Measurements from ENCODE around the gene NUAK1.

Gene NUAK1

GRCh38 chr12:106138633-106139421, at the start of gene NUAK1:
Gene NUAK1, minus strand, starts transcription at chr12:106138954. Its CDS starts 301 bp downstream, at chr12:106138653.
- FAIRE-seq = no peak

- FAIRE-seq = no peak
Measured at GRCh38 chr12:106188256-106188655, 49.5 kb upstream of the NUAK1 start.

GRCh38 chr12:106187842-106188241, 49.1 kb upstream of the NUAK1 start:
- FAIRE-seq = no peak

- no peak for FAIRE-seq
Measured at GRCh38 chr12:106187155-106187789, 48.5 kb upstream of the NUAK1 start.

- no peak for FAIRE-seq
Measured at GRCh38 chr12:106183735-106184134, 45.0 kb upstream of the NUAK1 start.

- FAIRE-seq = no peak
Measured at GRCh38 chr12:106181401-106182114, 42.8 kb upstream of the NUAK1 start.

GRCh38 chr12:106179086-106179485, 40.3 kb upstream of the NUAK1 start:
- FAIRE-seq = no peak

GRCh38 chr12:106178562-106178961, 39.8 kb upstream of the NUAK1 start:
- FAIRE-seq = no peak

- FAIRE-seq = no peak
Measured at GRCh38 chr12:106176560-106176959, 37.8 kb upstream of the NUAK1 start.

- no peak for FAIRE-seq
Measured at GRCh38 chr12:106174876-106175275, 36.1 kb upstream of the NUAK1 start.

GRCh38 chr12:106173442-106173841, 34.7 kb upstream of the NUAK1 start:
- FAIRE-seq = no peak

GRCh38 chr12:106171117-106171750, 32.5 kb upstream of the NUAK1 start:
- no peak for FAIRE-seq

GRCh38 chr12:106170285-106170684, 31.5 kb upstream of the NUAK1 start:
- no peak for FAIRE-seq

- FAIRE-seq = no peak
Measured at GRCh38 chr12:106163712-106164111, 25.0 kb upstream of the NUAK1 start.

GRCh38 chr12:106161491-106161890, 22.7 kb upstream of the NUAK1 start:
- FAIRE-seq = no peak

GRCh38 chr12:106160915-106161314, 22.2 kb upstream of the NUAK1 start:
- no peak for FAIRE-seq

- no peak for FAIRE-seq
Measured at GRCh38 chr12:106157802-106158201, 19.0 kb upstream of the NUAK1 start.

- FAIRE-seq = no peak
Measured at GRCh38 chr12:106154751-106155273, 16.1 kb upstream of the NUAK1 start.

GRCh38 chr12:106152334-106152733, 13.6 kb upstream of the NUAK1 start:
- no peak for FAIRE-seq

GRCh38 chr12:106150555-106150954, 11.8 kb upstream of the NUAK1 start:
- FAIRE-seq = no peak

GRCh38 chr12:106149096-106149784, 10.5 kb upstream of the NUAK1 start:
- no peak for FAIRE-seq

- FAIRE-seq = no peak
Measured at GRCh38 chr12:106147956-106148355, 9.2 kb upstream of the NUAK1 start.
